GM12865 (cell line): ENCODE results near the gene RABL2B.

Source experiments
- DNase-seq: peaks from one replicate; pipeline ENCODE4 v3.0.0; 2010; ENCODE audit warnings: low read depth
- H3K4me3 ChIP-seq: 2 replicates; pipeline ENCODE4 v1.5.1; 2011; ENCODE audit warnings: mild to moderate bottlenecking, low read depth, low read length, control low read depth
- CTCF ChIP-seq: IDR thresholded peaks from 2 replicates; pipeline ENCODE4 v1.5.1; 2011; ENCODE audit warnings: low read length, control low read depth, low read depth, inconsistent platforms; ENCODE audit not compliant: insufficient read depth; ENCODE audit errors: missing control alignments

The RABL2B gene

GRCh38 chr22:50730013-50730891 lies 53.2 kb downstream of the RABL2B start:
- no peak overlapping the region for H3K4me3 ChIP-seq
- no peak for DNase-seq
- no peak for TF ChIP-seq CTCF

- no peak for DNase-seq
- TF ChIP-seq CTCF: no peak
- H3K4me3 ChIP-seq: no peak overlapping the region
Observed at GRCh38 chr22:50729391-50730012, 53.9 kb downstream of the RABL2B start.

- DNase-seq: no peak
- H3K4me3 ChIP-seq: no peak overlapping the region
- no peak for TF ChIP-seq CTCF
Observed at GRCh38 chr22:50728523-50728931, 54.9 kb downstream of the RABL2B start.

GRCh38 chr22:50727678-50728522 lies 55.5 kb downstream of the RABL2B start:
- no peak overlapping the region for H3K4me3 ChIP-seq
- no peak for DNase-seq
- no peak for TF ChIP-seq CTCF

GRCh38 chr22:50726643-50727340 lies 56.6 kb downstream of the RABL2B start:
- DNase-seq: no peak
- no peak for TF ChIP-seq CTCF

GRCh38 chr22:50725597-50725996 lies 57.8 kb downstream of the RABL2B start:
- TF ChIP-seq CTCF: no peak
- no peak overlapping the region for H3K4me3 ChIP-seq
- no peak for DNase-seq

More at GRCh38 chr22:50726643-50727340, 56.6 kb downstream of the RABL2B start:
- no peak overlapping the region for H3K4me3 ChIP-seq
